Activated B cell treated with CpG ODN at 0.5 μM for 24 hours (primary cell): Measurements from ENCODE around the gene GPR31. TPM values are rescaled to one million over a fixed set of nuclear protein-coding genes. Genes with fewer than 3 reads are reported as not detected.

Experiments
- ATAC-seq: fragments of 200-7000 bp; cut with Tn5 transposase; one replicate; pipeline ENCODE4 v1.10.0; 2021; ENCODE audit warnings: low read depth, mild to moderate bottlenecking, moderate library complexity
- CTCF ChIA-PET: fragments of 350-600 bp; sonication (Branson Sonifier 250); formaldehyde crosslinking; loops from one replicate; lab custom pipeline; 2021; ENCODE audit warnings: antibody characterized with exemption; lab: Charles Lee
- POLR2A ChIA-PET: fragments of 350-600 bp; sonication (Branson Sonifier 250); formaldehyde crosslinking; loops from one replicate; lab custom pipeline; 2021; ENCODE audit warnings: antibody characterized with exemption; lab: Charles Lee
- DNase-seq: peaks from one replicate; pipeline ENCODE4 v3.0.0; 2022
- H3K27ac Mint-ChIP-seq: one replicate; pipeline ENCODE4 v1.8.0; 2020; ENCODE audit warnings: mixed read lengths
- H3K27me3 Mint-ChIP-seq: one replicate; pipeline ENCODE4 v1.8.0; 2021; ENCODE audit warnings: mixed read lengths
- H3K36me3 Mint-ChIP-seq: one replicate; pipeline ENCODE4 v1.8.0; 2021; ENCODE audit warnings: low read depth, mixed read lengths
- H3K4me1 Mint-ChIP-seq: one replicate; pipeline ENCODE4 v1.8.0; 2021; ENCODE audit warnings: mixed read lengths
- H3K4me3 Mint-ChIP-seq: one replicate; pipeline ENCODE4 v1.8.0; 2020; ENCODE audit warnings: mild to moderate bottlenecking, mixed read lengths
- H3K9me3 Mint-ChIP-seq: one replicate; pipeline ENCODE4 v1.8.0; 2020; ENCODE audit warnings: mixed read lengths
- CTCF ChIP-seq: fragments of 200-600 bp; IDR thresholded peaks from one replicate; pipeline ENCODE4 v1.8.0; 2022; ENCODE audit warnings: antibody characterized with exemption, mild to moderate bottlenecking
- intact Hi-C: fragments of 100-400 bp; cut with micrococcal nuclease; formaldehyde crosslinking; loops from one replicate; pipeline ENCODE4 v1.15.1; 2024
- total RNA-seq: library from RNA; stranded (reverse); gene quantifications from 2 replicates; pipeline ENCODE4 v1.2.3, GENCODE V29; 2022

GPR31 gene
- total RNA-seq, 1 donor from 2014 or later = not detected

GRCh38 chr6:167115054-167115453 lies 42.7 kb downstream of the GPR31 start:
- DNase-seq (peak; percentile 27), ATAC-seq (no peak)
- peak overlapping the region; percentile 94 for H3K27ac Mint-ChIP-seq
- peak overlapping the region; percentile 84 for H3K4me3 Mint-ChIP-seq
- peaks cover 96% of the 10 kb centered on the region for H3K4me1 Mint-ChIP-seq
- ChIA-PET CTCF (interaction anchor here (2.6 to 2.8 kb wide), 4 partner anchors 17 to 67 kb away, joined by 8 to 18 read pairs (median 12); no protein-coding TSS in a partner anchor), POLR2A (interaction anchor here (0.7 to 19.6 kb wide), 6 partner anchors 11 to 68 kb away, joined by 4 to 688 read pairs (median 46); partner anchors contain the start of gene CCR6)
- intact Hi-C loops = loop anchor here (2.0 kb wide), 1 partner anchor 16 kb away; no protein-coding TSS in a partner anchor
- no peak for TF ChIP-seq CTCF
- no peaks in the 10 kb centered on the region for H3K9me3 Mint-ChIP-seq
- no peaks in the 10 kb centered on the region for H3K27me3 Mint-ChIP-seq
- no peaks in the 10 kb centered on the region for H3K36me3 Mint-ChIP-seq

GRCh38 chr6:167113935-167114910 lies 43.6 kb downstream of the GPR31 start:
- ATAC-seq (peak; percentile 78), DNase-seq (peak; percentile 75)
- CTCF ChIA-PET = interaction anchor here (0.6 to 2.8 kb wide), 11 partner anchors 8 to 116 kb away, joined by 3 to 18 read pairs (median 6); partner anchors contain the start of gene CEP43
- no peaks in the 10 kb centered on the region for H3K27me3 Mint-ChIP-seq
- POLR2A ChIA-PET = interaction anchor here (0.7 to 19.6 kb wide), 16 partner anchors 10 to 164 kb away, joined by 3 to 688 read pairs (median 10); partner anchors contain the start of genes CCR6 and RNASET2
- H3K36me3 Mint-ChIP-seq = no peaks in the 10 kb centered on the region
- peak overlapping the region; percentile 94 for H3K27ac Mint-ChIP-seq
- peak overlapping the region; percentile 84 for H3K4me3 Mint-ChIP-seq
- intact Hi-C loops = loop anchor here (1.0 to 5.0 kb wide), 11 partner anchors 8 to 732 kb away; partner anchors contain the start of genes CEP43 and MPC1
- H3K9me3 Mint-ChIP-seq = no peaks in the 10 kb centered on the region
- TF ChIP-seq CTCF = no peak
- H3K4me1 Mint-ChIP-seq = peaks cover 96% of the 10 kb centered on the region

GRCh38 chr6:167113047-167113754 lies 44.6 kb downstream of the GPR31 start:
- Mint-ChIP-seq H3K4me1 (peaks cover 95% of the 10 kb centered on the region), H3K4me3 (peak overlapping the region; percentile 84), H3K27me3 (no peaks in the 10 kb centered on the region), H3K36me3 (no peaks in the 10 kb centered on the region), H3K9me3 (no peaks in the 10 kb centered on the region), H3K27ac (peak overlapping the region; percentile 94)
- intact Hi-C loops = loop anchor here (1.0 to 5.0 kb wide), 4 partner anchors 10 to 731 kb away; partner anchors contain the start of genes CEP43 and MPC1
- ATAC-seq = peak; percentile 50
- TF ChIP-seq CTCF = no peak
- CTCF ChIA-PET = interaction anchor here (0.6 to 2.8 kb wide), 14 partner anchors 9 to 115 kb away, joined by 3 to 18 read pairs (median 6); partner anchors contain the start of gene CEP43
- POLR2A ChIA-PET = interaction anchor here (0.6 to 19.6 kb wide), 17 partner anchors 9 to 157 kb away, joined by 3 to 688 read pairs (median 9); partner anchors contain the start of genes CCR6, CEP43 and RNASET2
- peak; percentile 52 for DNase-seq

GRCh38 chr6:167112421-167112820 lies 45.4 kb downstream of the GPR31 start:
- CTCF ChIA-PET = interaction anchor here (0.6 to 2.7 kb wide), 6 partner anchors 9 to 29 kb away, joined by 3 to 18 read pairs (median 10); no protein-coding TSS in a partner anchor
- no peaks in the 10 kb centered on the region for H3K9me3 Mint-ChIP-seq
- TF ChIP-seq CTCF = no peak
- H3K27me3 Mint-ChIP-seq = no peaks in the 10 kb centered on the region
- ATAC-seq (no peak), DNase-seq (peak; percentile 25)
- H3K4me3 Mint-ChIP-seq = peak overlapping the region; percentile 84
- no peaks in the 10 kb centered on the region for H3K36me3 Mint-ChIP-seq
- peaks cover 95% of the 10 kb centered on the region for H3K4me1 Mint-ChIP-seq
- intact Hi-C loops = loop anchor here (5.0 kb wide), 1 partner anchor 730 kb away; the partner anchor contains the start of gene MPC1
- H3K27ac Mint-ChIP-seq = peak overlapping the region; percentile 94
- POLR2A ChIA-PET = interaction anchor here (0.6 to 19.6 kb wide), 16 partner anchors 8 to 156 kb away, joined by 4 to 688 read pairs (median 13); partner anchors contain the start of genes CCR6, CEP43 and RNASET2
